Nephron (organoid): ENCODE data around the gene ITGB5.

Source experiments
- H3K27ac Mint-ChIP-seq, 3 experiments: 2 replicates each; pipeline ENCODE4 v1.8.0; 2020; ENCODE audit warnings: mixed read lengths in 3 of 3, mild to moderate bottlenecking in 2 of 3, moderate library complexity in 1 of 3
- H3K27me3 Mint-ChIP-seq: 2 replicates; pipeline ENCODE4 v1.8.0; 2021; ENCODE audit warnings: low read depth, mild to moderate bottlenecking, moderate library complexity, mixed read lengths
- H3K36me3 Mint-ChIP-seq: 2 replicates; pipeline ENCODE4 v1.8.0; 2020; ENCODE audit warnings: low read depth, mixed read lengths
- H3K4me1 Mint-ChIP-seq: 2 replicates; pipeline ENCODE4 v1.8.0; 2020; ENCODE audit warnings: mixed read lengths
- H3K4me3 Mint-ChIP-seq, 3 experiments: 2 replicates each; pipeline ENCODE4 v1.8.0; 2020; ENCODE audit warnings: mild to moderate bottlenecking in 3 of 3, mixed read lengths in 3 of 3, moderate library complexity in 2 of 3
- H3K9me3 Mint-ChIP-seq: 2 replicates; pipeline ENCODE4 v1.8.0; 2020; ENCODE audit warnings: mixed read lengths
- TF ChIP-seq, protein P1 (sequence below), 3 experiments: fragments of 200-600 bp; sonication (generic); IDR thresholded peaks; one replicate each; pipeline ENCODE4 v1.5.0; 2021; ENCODE audit warnings: antibody characterized with exemption in 3 of 3; ENCODE audit not compliant: unreplicated experiment in 3 of 3

Gene ITGB5

DNA sequence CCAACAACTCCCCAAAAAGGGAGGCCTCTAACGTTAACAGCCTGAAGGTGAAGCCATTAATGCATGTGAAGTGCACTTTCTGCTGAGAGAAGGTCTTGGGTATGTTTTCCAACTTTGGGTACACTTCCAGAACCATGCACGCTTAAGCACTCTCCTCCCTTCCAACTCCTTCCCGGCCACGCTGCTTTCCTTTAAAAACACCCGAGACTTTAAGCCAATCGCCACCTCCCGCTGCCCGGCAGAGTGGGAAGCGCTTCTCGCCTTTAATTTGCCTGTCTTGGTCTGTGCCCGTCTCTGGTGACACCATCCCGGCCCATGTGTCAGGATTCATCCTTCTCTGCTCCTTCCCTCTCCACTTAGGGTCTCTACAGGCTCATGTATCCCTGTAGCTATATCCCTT is 35.3 kb downstream of the ITGB5 start:
- Mint-ChIP-seq H3K4me3 (no peak overlapping the region), H3K27ac (no peak overlapping the region), H3K4me1 (peaks cover 18% of the 10 kb centered on the region), H3K36me3 (peaks cover 21% of the 10 kb centered on the region), H3K9me3 (no peaks in the 10 kb centered on the region), H3K27me3 (no peaks in the 10 kb centered on the region)
- TF ChIP-seq, protein P1, sequence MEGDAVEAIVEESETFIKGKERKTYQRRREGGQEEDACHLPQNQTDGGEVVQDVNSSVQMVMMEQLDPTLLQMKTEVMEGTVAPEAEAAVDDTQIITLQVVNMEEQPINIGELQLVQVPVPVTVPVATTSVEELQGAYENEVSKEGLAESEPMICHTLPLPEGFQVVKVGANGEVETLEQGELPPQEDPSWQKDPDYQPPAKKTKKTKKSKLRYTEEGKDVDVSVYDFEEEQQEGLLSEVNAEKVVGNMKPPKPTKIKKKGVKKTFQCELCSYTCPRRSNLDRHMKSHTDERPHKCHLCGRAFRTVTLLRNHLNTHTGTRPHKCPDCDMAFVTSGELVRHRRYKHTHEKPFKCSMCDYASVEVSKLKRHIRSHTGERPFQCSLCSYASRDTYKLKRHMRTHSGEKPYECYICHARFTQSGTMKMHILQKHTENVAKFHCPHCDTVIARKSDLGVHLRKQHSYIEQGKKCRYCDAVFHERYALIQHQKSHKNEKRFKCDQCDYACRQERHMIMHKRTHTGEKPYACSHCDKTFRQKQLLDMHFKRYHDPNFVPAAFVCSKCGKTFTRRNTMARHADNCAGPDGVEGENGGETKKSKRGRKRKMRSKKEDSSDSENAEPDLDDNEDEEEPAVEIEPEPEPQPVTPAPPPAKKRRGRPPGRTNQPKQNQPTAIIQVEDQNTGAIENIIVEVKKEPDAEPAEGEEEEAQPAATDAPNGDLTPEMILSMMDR (IDR thresholded peaks at IDR 0.05; ENCODE audit: unreplicated experiment in 3 of 3) = no peak

DNA sequence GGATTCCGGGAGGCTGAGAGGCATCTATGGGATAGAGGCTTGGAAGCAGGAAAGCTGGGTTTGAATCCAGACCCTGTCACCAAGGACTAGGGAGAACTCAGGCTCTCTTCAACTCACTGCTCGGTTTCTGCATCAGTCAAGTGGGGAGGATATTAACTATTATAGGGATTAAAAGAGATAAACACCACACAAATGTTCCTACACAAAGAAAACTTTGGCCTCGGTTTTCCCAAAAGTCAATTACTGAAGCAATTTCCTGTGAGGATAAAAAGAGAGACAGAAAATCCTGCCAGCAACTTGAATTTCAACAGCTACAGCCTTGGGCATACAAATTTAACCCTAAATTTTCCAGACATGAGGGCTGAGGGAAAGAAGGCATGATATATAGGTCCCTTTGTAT is 36.0 kb downstream of the ITGB5 start:
- Mint-ChIP-seq H3K4me1 (peaks cover 18% of the 10 kb centered on the region), H3K27me3 (no peaks in the 10 kb centered on the region), H3K9me3 (no peaks in the 10 kb centered on the region), H3K4me3 (no peak overlapping the region), H3K36me3 (peaks cover 27% of the 10 kb centered on the region), H3K27ac (no peak overlapping the region)
- TF ChIP-seq, protein P1 (IDR thresholded peaks at IDR 0.05; ENCODE audit: unreplicated experiment in 3 of 3) = no peak

DNA sequence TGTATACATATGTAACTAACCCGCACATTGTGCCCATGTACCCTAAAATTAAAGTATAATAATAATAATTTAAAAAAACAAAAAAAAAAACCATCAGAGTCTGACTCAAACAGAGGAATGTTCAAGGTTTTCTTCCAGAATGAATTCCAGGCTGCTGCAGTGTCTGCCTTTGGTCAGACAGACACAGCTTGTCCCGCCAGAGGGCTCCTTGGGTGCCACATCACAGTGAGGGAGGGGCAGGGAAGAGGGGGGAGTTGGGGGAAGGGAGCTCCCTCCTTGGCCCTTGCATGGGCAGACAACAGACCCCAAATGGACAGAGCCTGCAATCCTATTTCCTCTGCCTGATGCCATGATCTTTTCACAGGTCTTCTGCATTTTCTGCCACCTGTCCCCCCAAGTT is 36.5 kb downstream of the ITGB5 start:
- Mint-ChIP-seq H3K4me3 (no peak overlapping the region), H3K36me3 (peaks cover 30% of the 10 kb centered on the region), H3K9me3 (no peaks in the 10 kb centered on the region), H3K27ac (no peak overlapping the region), H3K4me1 (peaks cover 20% of the 10 kb centered on the region), H3K27me3 (no peaks in the 10 kb centered on the region)
- TF ChIP-seq, protein P1 (IDR thresholded peaks at IDR 0.05; ENCODE audit: unreplicated experiment in 3 of 3) = no peak

DNA sequence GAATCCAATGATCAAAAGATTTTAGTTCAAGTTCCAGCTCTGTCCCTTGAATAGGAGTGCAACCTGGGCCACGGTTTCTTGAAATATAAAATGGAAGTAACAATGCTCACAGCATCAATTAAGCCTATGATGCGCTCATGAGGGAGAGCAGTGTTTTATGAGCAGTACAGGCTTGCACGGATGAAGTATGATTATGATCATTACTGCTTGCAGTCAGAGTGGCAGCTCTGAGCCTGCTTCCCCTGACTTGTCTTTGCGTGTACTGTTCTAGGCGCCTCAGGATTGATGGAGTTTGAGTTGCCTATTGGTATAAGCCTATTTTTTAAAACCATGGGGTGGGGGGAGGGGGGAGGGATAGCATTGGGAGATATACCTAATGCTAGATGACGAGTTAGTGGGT is 37.0 kb downstream of the ITGB5 start:
- Mint-ChIP-seq H3K9me3 (no peaks in the 10 kb centered on the region), H3K4me3 (no peak overlapping the region), H3K27ac (no peak overlapping the region), H3K27me3 (no peaks in the 10 kb centered on the region), H3K4me1 (peaks cover 24% of the 10 kb centered on the region), H3K36me3 (peaks cover 31% of the 10 kb centered on the region)
- TF ChIP-seq, protein P1 (IDR thresholded peaks at IDR 0.05; ENCODE audit: unreplicated experiment in 3 of 3) = no peak

DNA sequence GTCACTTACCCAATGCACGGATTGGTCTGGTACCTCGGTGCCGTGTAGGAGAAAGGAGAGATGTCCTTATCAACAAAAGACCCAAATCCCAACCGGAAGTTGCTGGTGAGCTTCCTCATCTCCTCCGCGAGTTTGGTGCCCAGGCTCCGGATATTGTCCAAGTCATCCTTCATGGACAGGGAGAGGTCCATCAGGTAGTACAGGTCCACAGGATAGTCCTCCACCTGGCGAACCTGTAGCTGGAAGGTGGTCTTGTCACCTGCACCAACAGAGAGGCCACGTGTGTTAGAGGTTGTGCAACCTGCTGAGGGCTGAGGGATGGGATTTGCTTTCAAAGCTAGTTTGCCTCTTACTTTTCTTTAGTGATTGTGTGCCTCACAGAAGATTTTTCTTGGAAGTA is 38.9 kb downstream of the ITGB5 start:
- Mint-ChIP-seq H3K4me3 (no peak overlapping the region), H3K27me3 (no peaks in the 10 kb centered on the region), H3K36me3 (peaks cover 21% of the 10 kb centered on the region), H3K27ac (no peak overlapping the region), H3K4me1 (peaks cover 31% of the 10 kb centered on the region), H3K9me3 (no peaks in the 10 kb centered on the region)
- TF ChIP-seq, protein P1 (IDR thresholded peaks at IDR 0.05; ENCODE audit: unreplicated experiment in 3 of 3) = no peak

DNA sequence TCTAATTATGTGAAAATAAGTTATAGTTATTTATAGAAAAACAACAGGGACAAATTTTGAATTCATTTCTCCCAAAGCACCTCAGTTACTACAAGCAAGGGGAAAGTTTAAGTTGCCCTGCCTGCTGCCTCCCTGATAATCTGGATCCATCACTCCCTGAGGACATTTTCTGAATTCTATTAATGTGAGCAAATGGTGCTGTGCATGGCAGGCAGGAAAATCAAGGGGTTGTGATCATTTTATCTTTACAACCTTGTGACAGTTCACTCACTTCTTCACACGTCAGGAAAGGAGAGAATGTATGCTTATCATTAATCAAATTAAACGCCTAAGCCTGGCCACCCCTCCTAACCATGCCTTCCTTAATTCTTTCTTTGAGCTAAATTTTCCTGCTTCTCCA is 39.3 kb downstream of the ITGB5 start:
- H3K4me3 Mint-ChIP-seq = no peak overlapping the region
- no peaks in the 10 kb centered on the region for H3K9me3 Mint-ChIP-seq

More for the DNA sequence above, 39.3 kb downstream of the ITGB5 start:
- H3K4me1 Mint-ChIP-seq = peaks cover 35% of the 10 kb centered on the region
- no peaks in the 10 kb centered on the region for H3K27me3 Mint-ChIP-seq
- peaks cover 23% of the 10 kb centered on the region for H3K36me3 Mint-ChIP-seq
- H3K27ac Mint-ChIP-seq = no peak overlapping the region
- TF ChIP-seq, protein P1 (IDR thresholded peaks at IDR 0.05; ENCODE audit: unreplicated experiment in 3 of 3) = no peak
